ENCODE data around the gene UNC50. TPM values are rescaled to one million over a fixed set of nuclear protein-coding genes. Genes with fewer than 3 reads are reported as not detected.

The UNC50 gene
- total RNA-seq, 4 donors from 2014 or later = 12.0 to 57.9 (median 33.9) TPM

GRCh38 chr2:98665677-98666076 is 57.3 kb downstream of the UNC50 start:
- no peaks in the 10 kb centered on the region for H3K27me3 ChIP-seq
- no peaks in the 10 kb centered on the region for H3K4me1 ChIP-seq
- H3K4me3 ChIP-seq = no peak overlapping the region
- H3K36me3 ChIP-seq = no peaks in the 10 kb centered on the region
- no peak for DNase-seq
- H3K27ac ChIP-seq = no peak overlapping the region
- no peaks in the 10 kb centered on the region for H3K9me3 ChIP-seq
- intact Hi-C loops (cut with DNase I; ENCODE audit: low total_unique reads) = no loop called here
- no peak for TF ChIP-seq POLR2A (IDR thresholded peaks at IDR 0.05)
- TF ChIP-seq CTCF (IDR thresholded peaks at IDR 0.05) = no peak

Other genes with a start within 250 kb of the UNC50 start
- 10 to 100 TPM in 3 of 4 donors, 1 to 10 TPM in 1; 8.7 to 40.2 (median 35.2) TPM for gene INPP4A, start 163.7 kb upstream of the UNC50 start, total RNA-seq
- gene COA5, start 77 bp upstream of the UNC50 start, total RNA-seq = 10 to 100 TPM in 3 of 4 donors, 1 to 10 TPM in 1; 9.5 to 76.5 (median 34.4) TPM
- gene MGAT4A, start 122.5 kb downstream of the UNC50 start, total RNA-seq = 100 to 1,000 TPM in 1 of 4 donors, 10 to 100 TPM in 3; 25.9 to 107 (median 52.9) TPM